GM21447 (cell line): ENCODE measurements around the gene EML6.

Experiments used
- ATAC-seq: cut with Tn5 transposase; IDR thresholded peaks from one replicate; pipeline ENCODE4 v1.9.1; 2021; ENCODE audit not compliant: unreplicated experiment

Gene EML6

DNA sequence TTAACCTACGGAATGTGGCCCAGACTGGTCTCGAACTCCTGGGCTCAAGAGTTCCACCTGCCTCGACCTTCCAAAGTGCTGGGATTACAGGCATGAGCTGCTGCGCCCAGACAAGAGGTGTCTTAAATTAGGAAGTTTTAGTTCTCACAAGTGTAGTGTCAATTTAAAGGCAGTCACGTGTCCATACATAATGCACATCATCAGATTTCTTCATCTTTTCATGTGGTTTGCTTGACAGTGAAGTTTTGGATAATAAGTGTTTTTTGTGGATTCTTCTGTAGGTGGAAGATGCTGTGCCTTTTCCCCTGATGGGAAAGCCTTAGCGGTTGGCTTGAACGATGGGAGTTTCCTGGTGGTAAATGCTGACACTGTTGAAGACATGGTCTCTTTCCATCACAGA, 179.3 kb downstream of the EML6 start:
- no peak for ATAC-seq

DNA sequence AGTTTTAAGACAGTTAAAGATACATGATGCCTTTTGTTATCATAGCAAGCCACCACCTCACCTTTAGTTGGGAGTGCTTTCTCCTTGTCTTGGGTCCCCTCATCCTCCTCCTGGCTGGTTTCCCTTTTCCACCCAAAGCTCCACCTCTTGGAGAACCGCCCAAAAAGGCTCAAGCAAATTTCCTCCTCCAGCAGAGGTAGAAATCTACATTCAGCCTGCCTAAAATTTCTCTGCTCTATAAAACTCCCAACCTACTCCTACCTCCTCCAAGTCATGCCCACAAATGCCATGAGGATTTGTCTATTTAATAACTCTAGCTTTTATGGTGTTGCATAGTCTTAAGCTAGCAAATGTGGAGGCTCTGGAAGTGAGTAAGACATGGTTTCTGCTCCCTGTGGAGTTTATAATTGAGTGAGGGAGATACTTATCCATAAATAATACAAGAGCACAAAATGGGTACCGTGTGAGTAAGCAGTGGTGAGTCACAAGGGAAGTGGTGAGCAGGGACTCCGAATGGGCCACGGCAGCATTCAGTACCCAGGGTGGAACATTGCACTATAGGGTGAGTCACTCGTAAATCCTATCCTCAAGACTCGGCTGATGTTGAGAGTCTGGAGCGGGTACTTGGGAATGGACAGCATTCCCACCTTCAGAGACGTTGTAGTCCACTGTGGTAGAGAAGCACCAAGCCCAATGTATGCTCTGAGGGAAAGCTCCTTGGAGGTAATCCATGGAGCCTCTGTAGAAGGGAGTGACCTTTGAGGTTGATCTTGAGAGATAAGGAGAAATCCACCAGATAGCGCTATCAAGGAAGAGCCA, 180.5 kb downstream of the EML6 start:
- ATAC-seq: no peak

DNA sequence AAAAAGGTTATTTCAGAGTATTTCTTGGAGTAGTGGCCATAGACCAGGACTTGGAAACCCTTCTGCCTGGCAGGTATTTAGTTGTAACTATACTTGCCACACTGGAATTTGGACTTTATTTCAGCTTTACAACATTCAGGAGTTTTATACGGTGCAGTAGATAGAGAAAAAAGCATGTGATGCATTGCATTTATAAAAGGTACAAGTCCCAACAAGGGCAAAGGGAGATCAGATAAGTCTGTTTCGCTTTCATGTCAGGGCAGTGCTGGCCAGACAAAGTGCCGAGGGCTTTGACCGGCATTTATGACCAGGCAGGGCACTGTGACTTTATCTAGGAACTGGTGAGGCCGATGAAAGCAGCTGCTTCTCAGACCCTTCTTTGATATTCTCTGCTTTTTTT, 181.4 kb downstream of the EML6 start:
- ATAC-seq: no peak

DNA sequence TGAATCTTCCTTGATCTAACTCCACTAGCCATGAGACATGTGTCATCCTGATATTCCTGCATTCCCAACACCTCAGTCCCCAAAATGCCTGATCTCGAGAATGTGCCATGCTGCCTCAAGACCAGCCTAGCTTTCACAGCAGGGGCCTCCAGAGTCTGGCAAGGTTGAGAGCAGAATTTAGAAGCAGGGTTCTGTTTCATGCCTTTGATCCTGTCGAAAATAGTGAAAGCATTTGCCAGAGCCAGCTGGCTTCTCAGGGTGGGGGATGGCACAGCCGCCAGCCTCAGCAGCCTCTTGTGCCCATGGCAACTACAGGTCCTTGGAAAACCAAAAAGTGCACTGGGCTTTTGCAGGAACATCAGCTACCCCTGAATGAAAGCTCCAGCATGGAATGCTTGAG, 183.3 kb downstream of the EML6 start:
- no peak for ATAC-seq

DNA sequence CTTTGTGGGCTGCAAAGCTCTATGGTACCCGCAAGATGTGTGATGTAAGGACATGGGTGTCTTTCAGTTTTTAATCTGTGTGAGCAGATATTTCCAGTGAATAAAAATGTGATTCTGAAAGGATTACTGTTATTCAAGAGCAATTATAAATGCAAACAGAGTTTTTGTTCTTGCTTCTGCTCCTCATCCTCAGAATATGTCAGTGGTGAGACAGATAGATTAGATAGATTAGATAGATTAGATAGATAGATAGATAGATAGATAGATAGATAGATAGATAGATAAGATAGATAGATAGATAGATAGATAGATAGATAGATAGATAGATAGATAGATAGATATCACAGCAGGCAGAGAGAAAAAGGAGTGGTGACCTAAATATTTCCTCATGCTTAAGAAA, 184.2 kb downstream of the EML6 start:
- ATAC-seq: no peak

DNA sequence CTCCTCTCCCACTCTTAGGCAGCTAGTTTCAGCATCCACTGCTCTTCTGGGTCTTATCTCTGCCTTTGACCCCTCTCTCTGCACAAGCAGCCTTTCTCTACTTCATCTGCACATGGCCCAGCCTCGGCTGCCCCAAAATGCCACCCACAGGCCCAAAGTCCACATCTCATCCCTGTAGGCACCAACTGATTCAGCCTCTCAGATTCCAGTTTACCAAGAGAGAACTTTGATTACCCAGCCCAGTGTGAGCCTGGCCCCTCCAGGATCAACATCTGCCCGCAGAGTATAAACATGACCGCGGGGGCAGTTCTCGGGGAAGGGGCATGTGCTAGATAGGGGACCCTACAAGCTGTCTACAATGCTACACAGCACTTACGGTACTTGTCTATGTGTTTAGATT, 185.1 kb downstream of the EML6 start:
- no peak for ATAC-seq

DNA sequence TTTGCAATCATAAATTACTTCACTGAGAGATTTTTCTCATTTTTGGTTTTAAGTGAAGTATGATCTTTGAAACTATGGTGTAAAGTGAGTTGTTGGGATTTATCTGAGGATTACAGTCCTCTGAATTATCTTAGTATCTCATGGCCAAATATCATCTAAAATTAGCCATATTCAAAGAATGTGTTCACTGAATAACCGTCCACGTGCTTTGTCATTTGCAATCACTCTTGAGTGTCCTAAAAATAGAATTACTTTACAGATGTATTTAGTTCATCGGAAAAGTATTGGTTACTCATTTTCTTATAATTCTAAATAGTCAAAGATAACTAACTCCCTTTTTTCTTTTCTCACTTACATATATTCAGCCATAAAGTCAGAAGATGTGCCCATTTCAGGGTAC, 185.5 kb downstream of the EML6 start:
- ATAC-seq: no peak

DNA sequence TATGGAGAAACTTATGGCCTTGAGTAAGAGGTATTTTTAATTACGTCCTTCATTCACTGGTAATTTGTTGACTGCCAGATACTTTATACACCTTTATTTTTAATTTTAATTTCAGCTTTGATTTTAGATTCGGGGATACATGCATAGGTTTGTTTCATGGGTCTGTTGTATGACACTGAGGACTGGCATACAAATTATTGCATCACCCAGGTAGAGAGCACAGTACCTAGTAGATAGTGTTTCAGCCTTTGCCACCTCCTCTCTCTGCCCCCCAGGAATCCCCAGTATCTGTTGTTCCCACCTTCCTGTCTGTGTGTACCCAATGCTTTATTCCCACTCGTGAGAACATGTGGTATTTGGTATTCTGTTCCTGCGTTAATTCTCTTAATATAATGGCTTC, 188.8 kb downstream of the EML6 start:
- no peak for ATAC-seq

DNA sequence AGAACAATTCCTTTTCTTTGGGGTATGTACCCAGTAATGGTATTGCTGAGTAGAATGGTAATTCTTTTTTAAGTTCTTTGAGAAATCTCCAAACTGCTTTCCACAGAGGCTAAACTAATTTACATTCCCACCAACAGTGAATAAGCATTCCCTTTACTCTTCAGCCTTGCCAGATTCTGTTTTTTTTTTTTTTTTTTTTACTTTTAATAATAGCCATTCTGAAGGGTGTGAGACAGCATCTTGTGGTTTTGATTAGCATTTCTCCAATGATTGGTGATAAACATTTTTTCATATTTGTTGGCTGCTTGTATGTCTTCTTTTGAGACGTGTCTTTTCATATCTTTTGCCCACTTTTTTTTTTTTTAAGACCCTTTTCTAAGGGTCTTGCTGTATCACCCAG, 189.4 kb downstream of the EML6 start:
- ATAC-seq: no peak

DNA sequence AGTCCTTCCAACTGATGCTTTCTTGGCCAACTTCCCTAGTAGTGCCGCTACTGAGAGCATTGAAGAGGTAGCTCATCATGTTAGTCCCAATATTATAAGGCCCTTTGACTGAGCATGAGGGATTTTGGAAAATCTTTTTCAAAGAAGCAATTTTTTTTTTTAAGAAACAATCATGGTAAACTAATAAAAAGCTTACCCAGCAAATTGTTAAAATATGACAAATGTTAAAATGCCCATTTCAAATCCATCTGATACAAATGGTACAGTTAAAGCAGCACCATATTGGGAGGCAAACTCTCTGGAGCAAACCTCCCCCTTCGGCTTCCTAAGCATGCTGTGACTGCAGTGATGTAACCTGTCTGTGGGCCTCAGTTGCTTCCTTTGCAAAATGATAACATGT, 191.2 kb downstream of the EML6 start:
- ATAC-seq: no peak

DNA sequence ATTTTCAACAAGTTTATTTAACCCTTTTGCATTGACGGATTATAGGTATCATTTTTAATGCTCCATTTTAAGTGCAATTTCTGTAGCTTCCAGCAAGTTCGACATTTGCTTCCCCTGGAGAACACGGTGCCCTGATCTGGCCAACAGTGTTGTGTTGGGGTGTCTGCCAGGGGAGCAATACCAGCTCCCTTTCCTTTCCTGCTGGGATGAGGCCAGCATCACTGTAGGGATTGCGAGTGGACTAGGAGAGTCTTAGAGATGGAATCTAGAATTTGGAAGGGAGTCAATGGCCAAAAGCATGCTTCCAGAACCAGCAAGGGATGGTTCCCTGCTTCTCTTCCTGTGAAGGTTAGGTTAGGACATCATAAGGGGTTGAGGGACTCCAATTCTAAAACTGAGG, 191.6 kb downstream of the EML6 start:
- no peak for ATAC-seq

DNA sequence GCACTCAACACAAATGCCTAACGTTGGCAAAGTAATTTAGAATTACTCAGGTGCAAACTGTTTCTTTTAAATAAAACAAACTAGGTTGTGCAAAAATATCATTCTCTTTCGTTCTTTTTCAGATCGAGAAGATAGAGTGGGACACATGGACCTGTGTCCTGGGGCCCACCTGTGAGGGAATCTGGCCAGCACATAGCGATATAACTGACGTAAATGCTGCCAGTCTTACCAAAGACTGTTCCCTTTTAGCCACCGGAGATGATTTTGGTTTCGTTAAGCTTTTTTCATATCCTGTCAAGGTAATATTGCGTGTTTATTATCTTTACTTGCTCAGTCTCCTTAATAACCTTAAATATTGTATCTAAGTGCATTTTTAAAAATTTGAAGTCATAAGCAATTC, 193.2 kb downstream of the EML6 start:
- no peak for ATAC-seq

DNA sequence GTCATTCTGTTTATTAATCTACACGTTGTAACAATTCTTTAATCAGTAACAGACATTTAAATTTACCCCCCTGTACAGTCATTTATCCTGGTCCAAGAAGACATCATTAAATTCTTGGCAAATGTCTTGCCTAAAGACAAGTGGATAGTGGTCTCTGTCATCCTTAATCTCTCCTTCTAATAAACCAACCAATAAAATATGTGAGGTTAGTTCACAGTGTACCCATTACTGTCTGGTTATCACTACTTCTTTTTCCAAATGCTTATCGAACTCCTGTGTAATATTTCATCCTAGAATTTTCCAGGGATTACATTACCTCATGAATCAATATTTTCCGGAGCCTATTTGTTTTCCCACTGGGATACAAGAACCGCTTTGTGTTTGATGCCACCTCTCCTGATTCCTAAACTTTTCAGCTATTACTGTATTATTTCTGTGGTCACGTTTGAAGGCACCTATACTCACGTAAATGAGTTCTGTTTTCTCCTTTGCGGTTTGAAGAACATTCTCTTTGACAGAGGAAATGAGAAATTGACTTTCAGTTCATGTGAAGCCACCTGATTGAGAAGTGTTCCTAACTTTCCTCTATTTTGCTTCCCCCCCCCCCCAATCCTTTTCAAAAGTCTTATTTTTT, 195.3 kb downstream of the EML6 start:
- ATAC-seq: no peak

DNA sequence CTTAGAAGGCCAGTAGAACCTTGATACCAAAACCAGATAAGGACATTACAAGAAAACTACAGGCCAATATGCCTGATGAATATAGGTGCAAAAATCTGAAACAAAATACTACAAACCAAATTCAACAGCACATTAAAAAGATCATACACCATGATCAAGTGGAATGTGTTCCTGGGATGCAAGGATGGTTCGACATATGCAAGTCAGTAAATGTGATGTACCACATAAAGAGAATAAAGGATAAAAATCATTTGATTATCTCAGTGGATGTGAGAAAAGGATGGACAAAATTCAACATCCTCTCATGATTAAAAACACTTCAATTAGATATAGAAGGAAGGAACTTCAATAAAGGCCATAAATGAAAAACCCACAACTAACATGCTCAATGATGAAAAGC, 197.2 kb downstream of the EML6 start:
- no peak for ATAC-seq

DNA sequence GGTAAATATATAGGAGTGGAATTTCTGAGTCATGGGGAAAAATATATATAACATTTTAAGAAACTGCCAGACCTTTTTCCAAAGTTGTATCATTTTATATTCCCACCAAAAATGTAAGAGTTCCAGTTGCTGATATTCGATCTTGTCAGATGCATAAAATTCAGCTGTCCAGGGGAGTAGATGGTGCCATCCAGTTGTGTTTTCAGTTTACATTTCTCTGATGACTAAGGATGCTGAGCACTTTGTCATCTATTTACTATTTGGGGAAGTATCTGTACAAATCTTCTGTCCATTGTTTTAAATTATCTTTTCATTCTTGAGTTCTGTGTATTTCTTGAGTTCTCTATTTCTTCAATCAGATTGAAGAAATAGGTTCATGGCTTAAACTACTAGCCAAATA, 200.7 kb downstream of the EML6 start:
- ATAC-seq: no peak

DNA sequence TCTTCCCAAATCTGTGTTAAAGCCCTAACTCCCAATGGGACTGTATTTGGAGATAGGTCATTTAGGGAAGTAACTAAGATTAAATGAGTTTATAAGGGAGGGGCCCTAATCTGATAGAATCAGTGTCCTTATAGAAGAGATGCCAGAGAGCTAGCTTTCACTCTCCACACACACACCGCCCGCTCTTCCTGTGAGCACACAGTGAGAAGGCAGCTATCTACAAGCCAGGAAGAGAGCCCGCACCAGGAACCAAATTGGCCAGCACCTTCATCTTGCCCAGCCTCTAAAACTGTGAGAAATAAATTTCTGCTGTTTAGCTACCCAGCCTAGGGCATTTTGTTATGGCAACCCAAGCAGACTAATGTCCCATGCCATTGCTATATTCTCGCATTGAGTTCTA, 201.6 kb downstream of the EML6 start:
- ATAC-seq: no peak

DNA sequence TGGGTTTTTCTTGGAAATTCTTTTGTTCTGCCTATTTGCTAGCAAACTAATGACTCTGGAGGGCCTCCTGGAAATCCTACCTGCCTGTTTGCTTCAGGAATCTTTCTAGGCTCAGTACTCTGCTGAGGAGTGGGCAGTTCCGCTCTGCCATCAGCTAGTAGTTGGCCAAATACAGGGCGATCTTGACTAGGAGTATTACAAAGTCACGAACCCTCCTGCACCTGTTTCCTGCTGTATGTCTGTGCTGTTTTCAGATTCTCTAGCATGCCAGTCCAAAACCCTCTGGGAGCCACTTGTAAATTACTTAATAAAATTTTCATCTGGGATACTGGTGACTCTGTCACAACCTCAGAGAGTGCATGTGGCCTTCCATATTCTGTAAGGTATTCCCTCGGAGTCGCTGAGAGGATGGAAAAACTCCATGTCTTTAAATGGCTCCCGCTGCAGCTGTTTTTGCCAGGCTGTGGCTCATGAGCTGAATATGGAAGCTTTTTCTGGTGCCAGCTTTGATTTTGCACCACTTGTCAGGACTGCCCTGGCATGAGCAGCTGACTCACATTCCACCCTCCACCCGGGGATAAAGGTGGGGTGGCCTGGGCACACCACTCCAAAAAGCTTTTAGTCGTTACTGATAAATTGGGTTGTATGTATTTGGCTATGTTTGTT, 203.8 kb downstream of the EML6 start:
- ATAC-seq: no peak

DNA sequence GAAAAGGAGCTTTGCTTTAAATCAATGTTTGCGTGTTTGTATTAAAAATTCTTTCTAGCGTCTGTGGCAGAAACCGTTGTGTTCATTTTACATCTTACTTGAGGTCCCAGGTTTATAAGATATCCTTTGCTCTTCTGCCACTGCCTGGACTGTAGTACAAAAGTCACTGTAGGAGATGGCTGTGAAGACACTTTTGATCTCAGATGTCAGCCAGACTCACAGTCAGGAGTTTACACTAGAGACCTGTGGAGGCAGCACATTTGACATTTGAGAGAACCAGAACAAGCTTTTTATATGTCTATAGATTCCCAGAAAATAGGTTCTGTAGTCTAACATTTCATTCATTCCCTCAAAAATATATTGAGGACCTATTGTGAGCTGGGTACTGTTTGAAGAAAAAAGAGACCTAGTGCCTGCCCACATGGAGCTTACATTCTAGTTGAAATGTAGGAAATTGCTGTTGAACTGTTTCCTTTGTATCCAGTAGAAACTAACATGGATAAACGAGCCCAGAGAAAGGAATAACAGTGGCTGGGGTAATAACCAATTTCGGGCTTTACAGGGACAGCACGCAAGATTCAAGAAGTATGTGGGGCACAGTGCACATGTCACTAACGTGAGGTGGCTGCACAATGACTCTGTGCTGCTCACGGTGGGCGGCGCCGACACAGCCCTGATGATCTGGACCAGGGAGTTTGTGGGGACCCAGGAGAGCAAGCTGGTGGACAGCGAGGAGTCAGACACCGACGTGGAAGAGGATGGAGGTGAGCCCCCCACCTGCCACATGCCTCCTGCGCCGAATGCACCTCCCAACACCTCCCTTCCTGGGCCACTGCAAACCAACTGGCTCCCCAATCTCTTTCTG, 204.5 kb downstream of the EML6 start:
- no peak for ATAC-seq

DNA sequence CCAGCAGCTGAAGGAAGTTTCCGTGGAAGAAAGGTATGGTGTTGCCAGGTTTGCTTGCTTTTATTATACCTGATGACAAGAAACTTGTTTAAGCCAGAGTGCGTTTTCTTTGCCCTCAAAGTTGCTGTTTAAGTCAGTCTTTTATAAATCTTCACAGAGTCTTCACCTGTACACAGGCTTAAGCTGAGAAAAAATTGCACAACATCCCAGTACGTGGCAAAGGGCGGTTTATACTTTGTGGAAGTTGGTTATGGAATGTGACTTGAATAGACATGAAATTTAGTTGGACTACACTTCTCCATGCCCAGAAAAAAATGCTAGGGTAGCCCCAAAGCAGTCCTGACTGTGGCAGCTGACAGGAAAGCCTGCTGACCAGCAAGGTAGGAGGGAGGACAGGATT, 205.3 kb downstream of the EML6 start:
- no peak for ATAC-seq

DNA sequence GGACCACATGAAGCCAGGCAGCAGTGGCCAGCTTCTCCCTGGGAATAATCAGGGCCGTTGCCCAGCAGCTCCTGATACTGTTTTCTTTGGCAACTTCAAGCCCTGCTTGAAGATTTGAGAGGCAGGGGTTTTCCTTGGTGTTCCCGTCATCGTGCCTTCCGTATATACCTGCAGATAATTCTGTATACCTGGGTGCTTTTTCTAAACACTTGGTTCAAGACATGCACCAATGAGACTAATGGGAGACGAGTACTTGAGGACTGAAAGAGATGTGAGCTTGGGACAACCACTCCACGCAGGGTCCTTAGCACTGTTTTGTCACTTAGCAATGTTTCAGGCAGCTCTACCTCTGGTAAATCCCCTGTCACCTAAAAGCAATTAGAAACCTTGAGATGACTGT, 208.0 kb downstream of the EML6 start:
- ATAC-seq: no peak

DNA sequence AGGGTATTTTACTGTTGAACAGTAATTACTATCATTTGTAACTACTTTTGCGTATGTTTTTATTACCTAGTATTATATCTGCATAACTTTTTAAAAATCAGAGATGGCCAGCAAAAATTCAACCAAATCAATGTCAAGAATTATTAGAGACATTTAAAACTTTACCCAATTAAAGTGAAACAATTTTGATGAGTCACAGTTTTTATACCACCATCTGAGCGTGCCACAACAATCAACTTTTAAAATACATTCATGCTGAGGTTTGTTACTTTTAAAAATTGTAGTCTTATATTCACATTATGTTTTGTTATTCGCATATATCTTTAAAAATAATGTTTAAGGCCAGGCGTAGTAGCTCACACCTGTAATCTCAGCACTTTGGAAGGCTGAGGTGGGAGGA, 211.9 kb downstream of the EML6 start:
- no peak for ATAC-seq
